GM19099 (cell line): Measurements from ENCODE around the gene LAMB3.

Experiments used
- POLR2A ChIP-seq: IDR thresholded peaks from 3 replicates; pipeline ENCODE4 v1.6.1; 2011; ENCODE audit warnings: low read depth; ENCODE audit not compliant: insufficient read length; ENCODE audit errors: extremely low read depth

Gene LAMB3

DNA sequence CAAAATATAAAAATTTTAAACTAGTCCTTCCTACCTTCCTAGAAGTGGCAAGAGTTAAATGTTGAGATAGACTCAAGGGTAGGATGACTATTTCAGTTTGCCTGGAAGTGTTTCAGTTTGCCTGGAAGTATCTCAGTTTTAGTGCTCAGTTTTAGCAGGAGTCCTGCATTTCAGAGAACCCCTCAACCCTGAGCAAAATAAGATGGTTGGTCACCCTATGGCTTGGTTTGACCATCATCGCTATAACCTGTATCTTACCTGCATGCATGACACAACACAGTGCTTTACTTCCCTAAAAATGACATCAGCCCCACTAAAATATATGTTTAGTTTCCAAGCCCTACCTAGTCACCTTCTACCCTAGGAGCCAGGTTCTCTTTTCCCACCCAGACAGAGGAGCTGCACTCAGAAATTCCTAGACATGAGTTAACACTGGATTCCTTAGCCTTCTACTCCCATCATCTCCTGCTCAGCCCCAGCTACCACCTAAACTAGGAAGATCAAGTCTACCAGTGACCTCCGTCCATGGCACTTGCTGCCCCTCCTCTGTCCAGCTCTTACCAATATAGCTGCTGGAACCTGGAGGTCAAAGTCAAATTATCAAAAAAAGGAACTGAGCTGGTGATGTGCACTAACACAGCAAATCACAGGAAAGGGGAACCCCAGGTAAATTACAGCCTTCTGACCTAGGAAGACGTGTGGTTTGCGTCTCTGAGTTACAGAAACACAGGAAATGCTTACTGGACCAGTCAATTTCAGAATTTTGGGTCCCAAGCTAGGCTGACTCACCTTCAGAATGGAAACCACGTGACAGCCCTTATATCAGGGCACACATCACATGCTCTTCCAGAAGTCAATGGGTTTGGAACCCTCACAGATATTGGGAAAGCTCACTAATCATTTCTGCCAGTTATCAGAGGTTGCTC lies 20.7 kb upstream of the LAMB3 start:
- TF ChIP-seq POLR2A: peak; percentile 21

- no peak for TF ChIP-seq POLR2A
Observed at GRCh38 chr1:209670441-209671082, 18.3 kb upstream of the LAMB3 start.

DNA sequence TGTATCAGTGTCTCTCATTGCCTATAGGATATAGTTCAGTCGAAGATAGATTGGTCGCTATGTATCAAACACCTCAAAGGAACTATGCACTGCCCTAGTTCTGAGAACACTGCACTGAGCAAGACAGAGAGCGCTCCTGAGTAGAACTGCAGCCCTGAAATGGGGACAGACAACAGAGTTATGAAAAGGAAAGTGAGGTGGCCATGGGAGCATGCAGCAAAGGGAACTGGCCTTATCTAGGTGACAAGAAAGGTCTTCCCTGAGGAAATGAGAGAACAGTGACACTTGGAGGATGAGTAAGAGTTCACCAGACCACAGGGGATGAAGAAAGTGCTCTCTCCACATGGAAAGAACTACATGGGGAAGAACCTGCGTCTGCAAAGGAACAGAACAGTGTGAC lies 15.5 kb upstream of the LAMB3 start:
- no peak for TF ChIP-seq POLR2A

GRCh38 chr1:209667103-209667502 lies 14.9 kb upstream of the LAMB3 start:
- TF ChIP-seq POLR2A: no peak

GRCh38 chr1:209662879-209663327 lies 10.7 kb upstream of the LAMB3 start:
- TF ChIP-seq POLR2A: no peak

GRCh38 chr1:209661071-209661470 lies 8.8 kb upstream of the LAMB3 start:
- TF ChIP-seq POLR2A: no peak

- no peak for TF ChIP-seq POLR2A
Observed at GRCh38 chr1:209659909-209660308, 7.7 kb upstream of the LAMB3 start.

GRCh38 chr1:209657918-209658317 lies 5.7 kb upstream of the LAMB3 start:
- TF ChIP-seq POLR2A: no peak

DNA sequence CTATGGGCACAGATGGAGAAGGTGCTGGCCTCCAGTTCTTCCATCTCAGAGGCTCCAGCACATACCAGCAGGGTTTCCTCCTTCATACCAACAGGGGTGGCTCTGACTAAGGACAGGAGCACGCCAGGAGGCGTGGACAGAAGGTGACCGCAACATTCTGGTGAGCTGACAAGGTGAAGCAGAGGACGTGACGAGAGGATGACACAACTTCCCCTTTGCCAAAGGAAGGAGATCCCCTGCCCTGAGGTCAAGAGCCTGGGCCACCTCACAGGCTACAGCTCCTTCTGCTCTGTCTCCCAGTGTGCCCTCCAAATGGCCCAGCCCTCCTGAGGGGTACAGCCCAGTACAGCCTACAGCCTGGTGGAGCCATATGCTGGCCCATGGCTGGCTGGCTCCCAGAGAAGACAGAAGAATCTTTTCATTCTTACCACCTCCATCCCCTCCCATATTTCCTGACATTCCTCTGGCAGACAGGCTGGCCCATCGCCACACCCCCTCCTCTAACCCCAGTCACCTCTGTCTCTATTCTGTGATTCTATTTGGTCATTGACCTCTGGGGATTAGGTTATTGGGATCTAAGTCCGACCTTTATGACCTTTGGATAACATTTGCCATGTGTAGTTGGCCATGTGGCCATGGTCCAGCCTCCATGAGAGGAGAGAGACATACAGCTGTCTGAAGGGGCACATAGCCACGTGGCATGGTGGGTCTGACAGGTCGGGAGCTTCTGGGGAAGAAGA lies 5.1 kb upstream of the LAMB3 start:
- no peak for TF ChIP-seq POLR2A

DNA sequence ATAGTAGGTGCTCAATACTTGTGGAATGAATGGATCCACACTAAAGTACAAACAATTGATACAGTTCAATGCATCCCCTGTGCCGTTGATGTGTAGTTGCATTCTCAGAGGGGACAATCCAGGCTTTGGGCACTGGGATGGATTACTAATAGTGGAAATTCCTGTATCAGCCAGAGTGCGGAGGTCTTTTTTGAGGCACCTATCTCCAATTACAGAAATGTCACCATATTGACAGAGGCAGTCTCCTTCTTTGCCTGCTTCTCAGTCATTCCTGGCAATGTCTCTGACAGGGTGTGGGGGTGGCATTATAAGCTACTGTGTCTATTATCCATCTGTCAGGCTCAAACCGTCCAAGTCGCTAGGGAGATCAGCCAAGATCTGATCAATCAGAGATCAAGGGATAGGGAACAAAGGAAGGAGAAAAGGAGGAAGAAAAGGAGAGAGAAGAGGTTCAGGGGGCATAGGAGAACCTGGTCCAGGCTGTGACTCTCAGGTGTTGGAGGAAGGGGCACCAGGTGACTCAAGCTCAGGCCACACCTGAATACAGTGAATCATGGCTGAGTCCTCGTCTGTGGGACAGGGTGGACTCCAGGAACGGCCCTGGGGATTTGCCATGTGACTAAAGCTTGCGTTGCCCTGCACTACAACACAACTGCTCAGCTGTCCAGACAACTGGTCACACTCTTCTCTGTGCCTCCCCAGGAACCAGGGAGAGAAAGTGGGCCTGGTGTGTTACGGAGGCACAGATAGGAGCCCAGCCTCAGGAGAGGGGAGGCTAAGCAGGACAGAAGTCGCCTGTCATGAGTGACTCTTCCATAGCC lies 3.4 kb upstream of the LAMB3 start:
- TF ChIP-seq POLR2A: no peak

DNA sequence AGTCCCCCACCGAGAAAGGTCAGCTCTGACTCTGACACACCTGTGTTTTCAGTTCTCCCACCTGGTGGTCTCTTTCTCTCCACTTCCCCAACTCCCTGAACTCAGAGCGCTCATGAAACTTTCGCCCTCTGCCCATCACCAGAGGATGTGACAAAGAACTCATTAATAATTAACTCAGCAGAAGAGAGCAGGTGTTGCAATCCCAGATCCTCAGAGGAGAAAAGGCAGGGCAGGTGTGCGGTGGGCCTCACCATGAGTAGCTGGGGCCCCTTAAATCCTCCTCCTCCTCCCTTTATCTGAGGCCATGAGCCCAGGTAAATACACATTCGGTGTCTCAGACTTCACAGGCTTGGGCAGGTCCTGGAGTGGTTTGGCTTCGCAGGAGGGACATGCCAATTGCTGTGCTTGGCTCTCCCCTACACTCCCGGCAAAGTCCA lies 1.7 kb upstream of the LAMB3 start:
- TF ChIP-seq POLR2A: no peak

DNA sequence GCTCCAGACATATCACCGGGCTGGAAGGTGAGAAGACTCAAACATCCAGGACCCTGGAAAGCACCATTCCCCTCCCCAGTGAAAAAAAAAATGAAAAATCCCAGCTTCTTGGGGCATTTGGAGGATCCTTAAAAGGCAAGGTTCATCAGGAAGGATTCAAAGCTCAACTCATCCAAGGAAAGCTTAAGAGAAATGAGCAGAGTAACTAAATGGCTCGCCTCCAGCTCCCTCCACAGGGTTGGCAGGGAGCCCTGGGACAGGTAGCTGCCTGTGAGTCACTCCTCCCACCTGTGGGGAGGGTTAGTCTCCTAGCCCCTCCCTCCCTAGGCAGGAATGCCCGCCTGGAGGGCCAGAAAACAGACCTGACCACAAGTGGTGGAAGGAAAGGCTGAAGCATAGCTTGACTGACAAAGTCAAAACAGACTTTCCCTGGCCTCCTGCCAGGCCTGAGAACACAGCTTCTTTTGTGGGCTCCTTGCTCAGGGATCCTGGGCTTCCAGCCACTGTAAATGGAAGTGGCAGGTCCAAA lies 712 bp upstream of the LAMB3 start:
- TF ChIP-seq POLR2A: no peak

DNA sequence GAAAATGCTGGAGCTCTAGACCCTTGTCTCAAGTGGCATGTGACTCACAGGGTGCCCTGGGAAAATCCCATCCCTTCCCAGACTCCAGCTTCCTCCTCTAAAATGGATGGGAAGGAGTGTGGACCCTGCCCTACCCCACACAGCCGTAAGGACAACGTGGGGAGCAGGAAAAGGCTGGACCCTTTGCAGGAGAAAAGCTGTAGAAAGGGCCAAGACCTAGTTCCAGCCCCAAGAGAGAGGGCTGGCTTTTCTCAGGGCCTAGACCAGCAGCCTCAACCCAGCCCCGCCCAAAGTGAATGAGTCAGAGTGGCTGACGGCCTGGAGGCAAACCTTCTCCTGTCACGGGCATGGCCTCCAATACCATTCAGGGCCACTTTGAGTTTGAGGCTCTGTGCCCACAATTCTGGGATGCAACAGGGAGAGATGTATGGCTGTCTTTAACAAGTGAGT lies 1.1 kb downstream of the LAMB3 start:
- TF ChIP-seq POLR2A: no peak

DNA sequence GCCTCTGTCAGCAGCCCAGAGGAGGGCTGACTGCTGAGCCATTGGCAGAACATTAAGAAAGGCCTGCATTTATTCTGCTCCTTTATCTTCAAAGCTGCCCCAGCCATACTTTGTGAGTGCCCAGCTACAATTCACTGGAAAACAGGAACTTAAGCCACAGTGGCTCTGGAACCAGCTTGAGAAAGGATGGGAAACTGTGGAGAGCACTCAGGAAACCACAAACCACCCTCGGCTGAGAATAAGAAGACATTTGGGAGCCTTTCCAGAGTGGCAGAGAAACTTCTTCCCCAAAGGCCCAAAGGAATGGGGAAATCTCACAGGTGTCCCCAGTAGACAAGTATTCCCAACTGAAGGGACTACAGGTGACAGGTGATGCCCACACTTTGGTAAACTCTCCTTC lies 1.8 kb downstream of the LAMB3 start:
- no peak for TF ChIP-seq POLR2A
